ENCODE results near the gene TMPRSS7.
A peak's percentile ranks its signal among the peaks of the same experiment; 100 is the strongest.
"Not testable (repeated sequence)": the region's sequence is repeated elsewhere in the genome, so short reads cannot be mapped to it uniquely, and the experiment has no call there.

TMPRSS7 gene

GRCh38 chr3:112027826-112028225 is 6.7 kb upstream of the TMPRSS7 start:
- DNase-seq (ENCODE audit: insufficient read length, low spot score), result no peak
- FAIRE-seq, result no peak
- TF ChIP-seq CTCF (IDR thresholded peaks at IDR 0.05; ENCODE audit: insufficient read depth, missing control alignments), result no peak

DNA sequence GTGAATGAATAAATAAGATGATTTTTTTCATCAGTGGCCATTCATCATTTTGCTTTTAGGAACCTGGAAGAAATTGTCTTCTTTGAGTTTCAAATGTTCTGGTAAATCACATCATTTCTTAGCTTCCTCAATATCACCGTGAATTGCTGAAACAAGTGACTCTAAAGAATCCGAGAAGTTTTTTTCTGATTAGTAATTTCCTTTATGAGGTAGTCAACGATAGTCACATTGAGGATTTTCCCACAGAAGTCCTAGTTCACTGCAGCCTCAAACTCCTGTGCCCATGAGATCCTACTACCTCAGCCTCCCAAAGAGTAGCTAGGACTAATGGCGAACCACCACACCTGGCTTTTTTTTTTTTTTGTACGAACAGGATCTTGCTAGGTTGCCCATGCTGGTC is 3.6 kb upstream of the TMPRSS7 start:
- FAIRE-seq (no peak), DNase-seq (ENCODE audit: insufficient read length, low spot score) (no peak)
- TF ChIP-seq CTCF (IDR thresholded peaks at IDR 0.05; ENCODE audit: insufficient read depth, missing control alignments), result no peak

DNA sequence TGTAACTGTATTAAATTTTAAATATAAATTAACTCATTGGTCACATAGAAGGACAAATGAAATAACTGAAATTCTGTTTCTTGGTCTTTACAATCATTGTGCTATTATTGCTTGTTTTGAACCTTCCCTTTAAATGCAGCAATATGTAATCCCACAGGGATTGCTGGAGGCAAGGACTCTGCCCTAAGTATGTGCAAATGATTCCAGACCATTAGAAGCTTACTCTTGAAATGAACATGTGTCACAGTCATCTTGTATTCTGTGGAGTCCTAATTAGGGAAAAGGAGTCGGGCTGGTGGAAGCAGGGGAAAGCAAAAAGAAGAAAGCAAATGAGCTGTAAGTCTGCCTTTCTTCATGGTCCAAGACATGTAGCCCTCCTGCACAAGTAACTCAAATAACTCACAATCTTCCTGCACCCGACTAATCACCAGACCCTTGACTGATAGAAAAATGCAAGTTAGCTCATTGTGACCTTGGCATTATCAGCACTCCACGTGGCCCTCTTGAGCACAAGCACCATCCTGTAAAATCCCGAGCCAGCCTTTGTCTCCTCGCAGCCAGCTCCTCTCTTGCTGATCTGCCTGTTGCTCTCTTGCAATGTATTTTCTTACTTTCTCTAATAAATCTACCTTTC is 2.3 kb upstream of the TMPRSS7 start:
- TF ChIP-seq CTCF (IDR thresholded peaks at IDR 0.05; ENCODE audit: insufficient read depth, missing control alignments), result no peak
- no peak for DNase-seq (ENCODE audit: insufficient read length, low spot score)
- no peak for FAIRE-seq

- FAIRE-seq, result no peak
- TF ChIP-seq CTCF (IDR thresholded peaks at IDR 0.05; ENCODE audit: insufficient read depth, missing control alignments), result no peak
- no peak for DNase-seq (ENCODE audit: insufficient read length, low spot score)
These were observed 705 bp downstream of the TMPRSS7 start for GRCh38 chr3:112035241-112035640.

DNA sequence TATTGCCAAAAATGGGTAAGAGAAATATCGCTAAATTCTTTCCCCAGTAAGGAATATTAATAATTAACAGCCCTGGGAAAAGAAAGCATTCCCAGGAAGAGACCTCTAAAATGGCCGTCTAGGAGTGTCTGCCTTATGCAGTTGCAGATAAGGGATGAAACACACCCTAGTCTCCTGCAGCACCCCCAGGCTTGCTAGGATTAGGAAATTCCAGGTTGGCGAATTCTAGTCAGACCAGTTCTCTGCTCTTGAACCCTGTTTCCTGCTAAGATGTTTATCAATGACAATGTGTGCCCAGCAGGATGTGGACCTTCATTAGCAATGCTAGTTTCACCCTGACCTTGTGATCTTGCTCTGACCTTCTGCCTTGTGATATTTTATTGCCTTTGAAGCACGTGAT is 2.7 kb downstream of the TMPRSS7 start:
- not testable (repeated sequence) for FAIRE-seq; DNase-seq (ENCODE audit: insufficient read length, low spot score)

GRCh38 chr3:112038863-112039262 is 4.3 kb downstream of the TMPRSS7 start:
- DNase-seq (ENCODE audit: insufficient read length, low spot score) (no peak), FAIRE-seq (no peak)
- TF ChIP-seq CTCF (IDR thresholded peaks at IDR 0.05; ENCODE audit: insufficient read depth, missing control alignments), result no peak

- no peak for TF ChIP-seq CTCF (IDR thresholded peaks at IDR 0.05; ENCODE audit: insufficient read depth, missing control alignments)
- DNase-seq (ENCODE audit: insufficient read length, low spot score) (no peak), FAIRE-seq (no peak)
These were observed 6.8 kb downstream of the TMPRSS7 start for GRCh38 chr3:112041321-112041720.

DNA sequence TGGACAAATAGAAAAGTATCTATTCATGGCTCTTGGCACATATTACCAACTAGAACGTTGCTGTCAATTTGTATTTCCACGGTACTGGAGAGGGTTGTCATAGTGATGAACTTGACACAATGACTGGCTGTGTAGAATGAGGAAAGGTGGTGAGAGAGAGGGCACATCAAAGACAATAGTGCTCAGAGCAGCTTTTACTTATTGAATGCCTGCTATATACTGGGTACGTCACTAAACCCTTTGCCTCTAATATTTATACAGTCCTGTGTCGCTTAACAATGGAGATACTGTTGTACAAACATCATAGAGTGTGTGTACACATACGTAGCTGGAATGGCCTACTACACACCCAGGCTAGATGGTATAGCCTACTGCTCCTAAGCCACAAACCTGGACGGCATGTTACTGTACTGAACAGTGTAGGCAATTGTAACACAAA is 8.3 kb downstream of the TMPRSS7 start:
- TF ChIP-seq CTCF (IDR thresholded peaks at IDR 0.05; ENCODE audit: insufficient read depth, missing control alignments), result no peak
- FAIRE-seq (peak; percentile 38), DNase-seq (ENCODE audit: insufficient read length, low spot score) (no peak)
